GM12878 (cell line): ENCODE data around the gene BEST1. TPM values are rescaled to one million over a fixed set of nuclear protein-coding genes. Genes with fewer than 3 reads are reported as not detected.
A peak's percentile ranks its signal among the peaks of the same experiment; 100 is the strongest.

ENCODE experiments used
- BHLHE40 ChIP-seq, 2 experiments: fragments of 450-650 bp in 1 of 2; IDR thresholded peaks; 2 replicates each; pipeline ENCODE4 v1.6.1; 2011 to 2017; ENCODE audit warnings: low read depth in 2 of 2, borderline replicate concordance in 1 of 2, improper control_type of control experiment in 1 of 2, low read length in 1 of 2, mild to moderate bottlenecking in 1 of 2
- CHD1 ChIP-seq: IDR thresholded peaks from 2 replicates; pipeline ENCODE4 v1.6.1; 2012; ENCODE audit warnings: low read depth, low read length, improper control_type of control experiment
- ETV6 ChIP-seq, 2 experiments: fragments of 450-650 bp in 1 of 2; IDR thresholded peaks in 1 of 2; conservative IDR thresholded peaks in 1 of 2; 2 replicates each; pipeline ENCODE4 v1.6.1; 2014; ENCODE audit warnings: antibody characterized with exemption in 1 of 2, borderline replicate concordance in 1 of 2, low read depth in 1 of 2, mild to moderate bottlenecking in 1 of 2, moderate library complexity in 1 of 2
- IRF4 ChIP-seq: IDR thresholded peaks from 2 replicates; pipeline ENCODE4 v1.6.1; 2011; ENCODE audit warnings: low read depth, low read length
- KLF5 ChIP-seq: fragments of 450-650 bp; IDR thresholded peaks from 2 replicates; pipeline ENCODE4 v1.6.1; 2014; ENCODE audit warnings: mild to moderate bottlenecking; ENCODE audit not compliant: partially characterized antibody
- MTA3 ChIP-seq: IDR thresholded peaks from 2 replicates; pipeline ENCODE4 v1.6.1; 2012; ENCODE audit warnings: low read length, inconsistent platforms, borderline replicate concordance
- MYC ChIP-seq: IDR thresholded peaks from 2 replicates; pipeline ENCODE4 v1.6.1; 2011; ENCODE audit warnings: mild to moderate bottlenecking, low read length, moderate library complexity, inconsistent platforms; ENCODE audit not compliant: insufficient read depth, insufficient replicate concordance, insufficient read length, severe bottlenecking
- NBN ChIP-seq: fragments of 450-650 bp; IDR thresholded peaks from 2 replicates; pipeline ENCODE4 v1.6.1; 2016
- NFIC ChIP-seq: IDR thresholded peaks from 2 replicates; pipeline ENCODE4 v1.6.1; 2012; ENCODE audit warnings: low read depth, mild to moderate bottlenecking, inconsistent platforms, low read length, moderate library complexity
- PML ChIP-seq: IDR thresholded peaks from 2 replicates; pipeline ENCODE4 v1.6.1; 2012; ENCODE audit warnings: low read length, inconsistent platforms
- POLR2AphosphoS5 ChIP-seq: IDR thresholded peaks from 2 replicates; pipeline ENCODE4 v1.6.1; 2011; ENCODE audit warnings: mild to moderate bottlenecking, low read length, inconsistent platforms
- RBBP5 ChIP-seq: fragments of 200-600 bp; sonication (generic); conservative IDR thresholded peaks from 2 replicates; pipeline ENCODE4 v1.6.1; 2016
- RELA ChIP-seq: fragments of 450-650 bp; IDR thresholded peaks from 2 replicates; pipeline ENCODE4 v1.8.0; 2014; ENCODE audit warnings: borderline replicate concordance; ENCODE audit not compliant: partially characterized antibody
- SMAD1 ChIP-seq: fragments of 450-650 bp; IDR thresholded peaks from 2 replicates; pipeline ENCODE4 v1.6.1; 2018; ENCODE audit warnings: mild to moderate bottlenecking, low read depth; ENCODE audit not compliant: partially characterized antibody
- USF2 ChIP-seq: IDR thresholded peaks from 2 replicates; pipeline ENCODE4 v1.6.1; 2011; ENCODE audit warnings: low read depth, low read length, improper control_type of control experiment, borderline replicate concordance
- ZBTB11 ChIP-seq: fragments of 450-650 bp; formaldehyde crosslinking; IDR thresholded peaks from 2 replicates; pipeline ENCODE4 v1.5.0; 2022; ENCODE audit warnings: mild to moderate bottlenecking, missing genetic modification characterization
- polyA plus RNA-seq, 11 experiments: library from polyadenylated mRNA; depleted of rRNA in 4 of 11; unstranded in 6 of 11; stranded (reverse) in 5 of 11; fragments of >200 nt; fragmentation: Nextera tagmentation in 4 of 11; fragmentation: Illumina TruSeq in 1 of 11; extraction: Ambion mirVana in 4 of 11; extraction: Trizol in 1 of 11; gene quantifications; 1 replicate in 1 of 11; 2 replicates in 10 of 11; pipeline versions ENCODE4 v1.2.1 to v1.2.3, GENCODE V29; 2011 to 2016; ENCODE audit warnings: inconsistent platforms in 2 of 11, missing spikeins in 2 of 11, low read depth in 1 of 11
- total RNA-seq, 4 experiments: library from RNA; depleted of rRNA in 3 of 4; stranded (reverse); fragments of >200 nt in 3 of 4; fragmentation: Illumina TruSeq in 1 of 4; extraction: Trizol in 1 of 4; gene quantifications; 2 replicates each; pipeline versions ENCODE4 v1.2.1 to v1.2.3, GENCODE V29; 2013 to 2021
- TF ChIP-seq, protein P1 (sequence below): fragments of 450-650 bp; IDR thresholded peaks from 2 replicates; pipeline ENCODE4 v1.6.1; 2016; ENCODE audit warnings: mild to moderate bottlenecking
- TF ChIP-seq, protein P2 (sequence below): fragments of 450-650 bp; IDR thresholded peaks from 2 replicates; pipeline ENCODE4 v1.6.1; 2017; ENCODE audit warnings: mild to moderate bottlenecking, moderate library complexity

The BEST1 gene
- total and polyA plus RNA-seq, 10 of the 15 experiments (the other 5 are each of a cell fraction or from before 2014, with no cell fraction given): 0.03 to 3.4 (median 0.15) TPM; not detected in 1

DNA sequence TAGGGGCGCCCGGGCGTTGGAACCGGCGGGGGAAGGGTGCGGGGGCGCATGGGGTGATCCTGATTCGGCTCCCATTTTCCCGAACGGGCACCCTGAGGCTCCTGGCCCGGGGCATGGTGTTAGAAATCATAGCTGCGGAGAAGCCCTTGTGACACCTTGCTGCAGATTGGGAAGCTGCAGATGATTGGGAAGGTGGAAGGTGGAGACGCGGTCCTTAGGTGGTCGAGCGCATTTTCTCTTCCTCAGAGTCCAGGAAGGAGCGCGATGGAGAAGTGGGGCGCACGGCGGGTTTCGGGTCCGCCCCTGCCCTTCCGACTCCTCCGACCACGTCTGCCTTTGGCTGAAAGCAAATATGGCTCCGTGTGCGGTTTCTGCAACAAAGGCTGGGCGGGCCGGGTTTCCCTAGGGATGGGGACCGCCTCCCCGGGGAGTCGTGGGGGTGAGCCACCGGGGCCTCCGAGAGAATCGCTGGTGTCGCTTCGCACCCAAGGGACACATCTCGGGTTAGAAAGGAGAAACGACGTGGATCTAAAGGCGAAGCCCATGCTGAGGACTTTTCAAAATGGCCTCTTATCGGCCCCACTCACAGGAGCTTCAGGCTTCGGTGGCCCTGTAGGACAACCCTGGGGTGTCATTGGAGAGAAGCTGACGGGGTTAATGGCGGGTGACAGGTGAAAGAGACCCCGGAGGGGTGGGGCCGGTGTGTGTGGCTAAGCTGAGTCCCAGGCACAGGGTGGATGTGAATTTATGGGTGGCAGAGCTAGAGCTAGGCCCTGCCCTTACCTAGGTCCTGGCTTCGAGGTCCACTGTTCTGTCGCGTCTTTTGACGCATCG, 18.0 kb downstream of the BEST1 start (continued):
- TF ChIP-seq PML: no peak
- peak; percentile 63; the same call in 1 of the 2 replicates for TF ChIP-seq NBN
- TF ChIP-seq, protein P1, sequence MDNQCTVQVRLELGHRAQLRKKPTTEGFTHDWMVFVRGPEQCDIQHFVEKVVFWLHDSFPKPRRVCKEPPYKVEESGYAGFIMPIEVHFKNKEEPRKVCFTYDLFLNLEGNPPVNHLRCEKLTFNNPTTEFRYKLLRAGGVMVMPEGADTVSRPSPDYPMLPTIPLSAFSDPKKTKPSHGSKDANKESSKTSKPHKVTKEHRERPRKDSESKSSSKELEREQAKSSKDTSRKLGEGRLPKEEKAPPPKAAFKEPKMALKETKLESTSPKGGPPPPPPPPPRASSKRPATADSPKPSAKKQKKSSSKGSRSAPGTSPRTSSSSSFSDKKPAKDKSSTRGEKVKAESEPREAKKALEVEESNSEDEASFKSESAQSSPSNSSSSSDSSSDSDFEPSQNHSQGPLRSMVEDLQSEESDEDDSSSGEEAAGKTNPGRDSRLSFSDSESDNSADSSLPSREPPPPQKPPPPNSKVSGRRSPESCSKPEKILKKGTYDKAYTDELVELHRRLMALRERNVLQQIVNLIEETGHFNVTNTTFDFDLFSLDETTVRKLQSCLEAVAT: peak; percentile 97
- TF ChIP-seq, protein P2, sequence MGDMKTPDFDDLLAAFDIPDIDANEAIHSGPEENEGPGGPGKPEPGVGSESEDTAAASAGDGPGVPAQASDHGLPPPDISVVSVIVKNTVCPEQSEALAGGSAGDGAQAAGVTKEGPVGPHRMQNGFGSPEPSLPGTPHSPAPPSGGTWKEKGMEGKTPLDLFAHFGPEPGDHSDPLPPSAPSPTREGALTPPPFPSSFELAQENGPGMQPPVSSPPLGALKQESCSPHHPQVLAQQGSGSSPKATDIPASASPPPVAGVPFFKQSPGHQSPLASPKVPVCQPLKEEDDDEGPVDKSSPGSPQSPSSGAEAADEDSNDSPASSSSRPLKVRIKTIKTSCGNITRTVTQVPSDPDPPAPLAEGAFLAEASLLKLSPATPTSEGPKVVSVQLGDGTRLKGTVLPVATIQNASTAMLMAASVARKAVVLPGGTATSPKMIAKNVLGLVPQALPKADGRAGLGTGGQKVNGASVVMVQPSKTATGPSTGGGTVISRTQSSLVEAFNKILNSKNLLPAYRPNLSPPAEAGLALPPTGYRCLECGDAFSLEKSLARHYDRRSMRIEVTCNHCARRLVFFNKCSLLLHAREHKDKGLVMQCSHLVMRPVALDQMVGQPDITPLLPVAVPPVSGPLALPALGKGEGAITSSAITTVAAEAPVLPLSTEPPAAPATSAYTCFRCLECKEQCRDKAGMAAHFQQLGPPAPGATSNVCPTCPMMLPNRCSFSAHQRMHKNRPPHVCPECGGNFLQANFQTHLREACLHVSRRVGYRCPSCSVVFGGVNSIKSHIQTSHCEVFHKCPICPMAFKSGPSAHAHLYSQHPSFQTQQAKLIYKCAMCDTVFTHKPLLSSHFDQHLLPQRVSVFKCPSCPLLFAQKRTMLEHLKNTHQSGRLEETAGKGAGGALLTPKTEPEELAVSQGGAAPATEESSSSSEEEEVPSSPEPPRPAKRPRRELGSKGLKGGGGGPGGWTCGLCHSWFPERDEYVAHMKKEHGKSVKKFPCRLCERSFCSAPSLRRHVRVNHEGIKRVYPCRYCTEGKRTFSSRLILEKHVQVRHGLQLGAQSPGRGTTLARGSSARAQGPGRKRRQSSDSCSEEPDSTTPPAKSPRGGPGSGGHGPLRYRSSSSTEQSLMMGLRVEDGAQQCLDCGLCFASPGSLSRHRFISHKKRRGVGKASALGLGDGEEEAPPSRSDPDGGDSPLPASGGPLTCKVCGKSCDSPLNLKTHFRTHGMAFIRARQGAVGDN: peak; percentile 80
- TF ChIP-seq MTA3: peak; percentile 71; the same call in 1 of the 2 replicates
- TF ChIP-seq BHLHE40 (IDR thresholded peaks at IDR 0.05; ENCODE audit: borderline replicate concordance in 1 of 2, low read depth in 2 of 2, low read length in 1 of 2): peak in 1 of 2 experiments; percentile 62; a peak in 1 of 4 replicates
- no peak for TF ChIP-seq NFIC
- no peak for TF ChIP-seq POLR2AphosphoS5
- TF ChIP-seq CHD1: no peak
- no peak; a peak in 1 of 4 replicates for TF ChIP-seq ETV6 (conservative IDR thresholded peaks at IDR 0.05 in 1 of 2, IDR thresholded peaks at IDR 0.05 in 1 of 2; ENCODE audit: borderline replicate concordance in 1 of 2, low read depth in 1 of 2)
- no peak for TF ChIP-seq SMAD1
- peak; percentile 4 for TF ChIP-seq RELA
- TF ChIP-seq MYC: no peak
- TF ChIP-seq KLF5: no peak
- TF ChIP-seq IRF4: no peak
- TF ChIP-seq ZBTB11 (CRISPR knock-in tag): no peak
- no peak for TF ChIP-seq USF2
- TF ChIP-seq RBBP5: no peak
